ENCODE results near the gene AKNA.

- no peak for TF ChIP-seq MAFK (IDR thresholded peaks at IDR 0.05; ENCODE audit: low read depth, low read length)
- TF ChIP-seq, protein P1, sequence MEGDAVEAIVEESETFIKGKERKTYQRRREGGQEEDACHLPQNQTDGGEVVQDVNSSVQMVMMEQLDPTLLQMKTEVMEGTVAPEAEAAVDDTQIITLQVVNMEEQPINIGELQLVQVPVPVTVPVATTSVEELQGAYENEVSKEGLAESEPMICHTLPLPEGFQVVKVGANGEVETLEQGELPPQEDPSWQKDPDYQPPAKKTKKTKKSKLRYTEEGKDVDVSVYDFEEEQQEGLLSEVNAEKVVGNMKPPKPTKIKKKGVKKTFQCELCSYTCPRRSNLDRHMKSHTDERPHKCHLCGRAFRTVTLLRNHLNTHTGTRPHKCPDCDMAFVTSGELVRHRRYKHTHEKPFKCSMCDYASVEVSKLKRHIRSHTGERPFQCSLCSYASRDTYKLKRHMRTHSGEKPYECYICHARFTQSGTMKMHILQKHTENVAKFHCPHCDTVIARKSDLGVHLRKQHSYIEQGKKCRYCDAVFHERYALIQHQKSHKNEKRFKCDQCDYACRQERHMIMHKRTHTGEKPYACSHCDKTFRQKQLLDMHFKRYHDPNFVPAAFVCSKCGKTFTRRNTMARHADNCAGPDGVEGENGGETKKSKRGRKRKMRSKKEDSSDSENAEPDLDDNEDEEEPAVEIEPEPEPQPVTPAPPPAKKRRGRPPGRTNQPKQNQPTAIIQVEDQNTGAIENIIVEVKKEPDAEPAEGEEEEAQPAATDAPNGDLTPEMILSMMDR (IDR thresholded peaks at IDR 0.05; ENCODE audit: control extremely low read depth in 1 of 3, insufficient read depth in 1 of 3, low read depth in 1 of 3, low read length in 3 of 3) = no peak
- TF ChIP-seq RBBP5 (IDR thresholded peaks at IDR 0.05; ENCODE audit: borderline replicate concordance, low read depth, low read length) = no peak
- no peak for TF ChIP-seq CHD1 (IDR thresholded peaks at IDR 0.05; ENCODE audit: low read depth, low read length)
- no peak for TF ChIP-seq POLR2AphosphoS5 (IDR thresholded peaks at IDR 0.05; ENCODE audit: low read depth, low read length)
- TF ChIP-seq SAP30 (IDR thresholded peaks at IDR 0.05; ENCODE audit: insufficient read depth, insufficient replicate concordance, low read length) = no peak
Measured at GRCh38 chr9:114417511-114417910, 29.7 kb upstream of the AKNA start.
